Retinal pigment epithelial cell (primary cell): ENCODE results near the gene SCARB1.

Source experiments
- DNase-seq: peaks from one replicate; pipeline ENCODE4 v3.0.0-alpha.2; 2010; ENCODE audit warnings: low read depth
- H3K4me3 ChIP-seq: 2 replicates; pipeline ENCODE4 v1.5.1; 2011; ENCODE audit warnings: mild to moderate bottlenecking, low read length, control low read depth, moderate library complexity
- TF ChIP-seq, protein P1 (sequence below): conservative IDR thresholded peaks from 2 replicates; pipeline ENCODE4 v1.5.1; 2011; ENCODE audit warnings: low read depth, low read length, control low read depth, inconsistent platforms

SCARB1 gene

DNA sequence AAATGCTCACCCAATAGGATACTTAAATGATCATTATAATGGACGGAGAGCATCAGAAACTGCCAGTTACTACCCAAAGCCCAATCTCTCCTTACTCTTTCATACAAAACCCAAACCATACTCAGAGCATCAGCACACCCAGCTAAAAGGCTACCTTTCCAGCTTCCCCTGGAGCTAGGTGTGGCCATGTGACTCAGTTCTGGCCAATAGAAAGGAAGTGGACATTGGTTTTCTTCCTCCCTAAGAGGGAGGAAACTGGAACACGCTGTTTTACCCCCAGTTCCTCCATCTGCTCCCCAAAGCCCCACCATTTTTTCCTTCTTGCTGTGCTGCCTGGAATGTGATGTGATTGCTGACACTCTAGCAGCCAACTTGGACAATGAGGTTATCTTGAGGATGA is 50.7 kb downstream of the SCARB1 start:
- no peak overlapping the region for H3K4me3 ChIP-seq
- no peak for DNase-seq
- TF ChIP-seq, protein P1, sequence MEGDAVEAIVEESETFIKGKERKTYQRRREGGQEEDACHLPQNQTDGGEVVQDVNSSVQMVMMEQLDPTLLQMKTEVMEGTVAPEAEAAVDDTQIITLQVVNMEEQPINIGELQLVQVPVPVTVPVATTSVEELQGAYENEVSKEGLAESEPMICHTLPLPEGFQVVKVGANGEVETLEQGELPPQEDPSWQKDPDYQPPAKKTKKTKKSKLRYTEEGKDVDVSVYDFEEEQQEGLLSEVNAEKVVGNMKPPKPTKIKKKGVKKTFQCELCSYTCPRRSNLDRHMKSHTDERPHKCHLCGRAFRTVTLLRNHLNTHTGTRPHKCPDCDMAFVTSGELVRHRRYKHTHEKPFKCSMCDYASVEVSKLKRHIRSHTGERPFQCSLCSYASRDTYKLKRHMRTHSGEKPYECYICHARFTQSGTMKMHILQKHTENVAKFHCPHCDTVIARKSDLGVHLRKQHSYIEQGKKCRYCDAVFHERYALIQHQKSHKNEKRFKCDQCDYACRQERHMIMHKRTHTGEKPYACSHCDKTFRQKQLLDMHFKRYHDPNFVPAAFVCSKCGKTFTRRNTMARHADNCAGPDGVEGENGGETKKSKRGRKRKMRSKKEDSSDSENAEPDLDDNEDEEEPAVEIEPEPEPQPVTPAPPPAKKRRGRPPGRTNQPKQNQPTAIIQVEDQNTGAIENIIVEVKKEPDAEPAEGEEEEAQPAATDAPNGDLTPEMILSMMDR: no peak

DNA sequence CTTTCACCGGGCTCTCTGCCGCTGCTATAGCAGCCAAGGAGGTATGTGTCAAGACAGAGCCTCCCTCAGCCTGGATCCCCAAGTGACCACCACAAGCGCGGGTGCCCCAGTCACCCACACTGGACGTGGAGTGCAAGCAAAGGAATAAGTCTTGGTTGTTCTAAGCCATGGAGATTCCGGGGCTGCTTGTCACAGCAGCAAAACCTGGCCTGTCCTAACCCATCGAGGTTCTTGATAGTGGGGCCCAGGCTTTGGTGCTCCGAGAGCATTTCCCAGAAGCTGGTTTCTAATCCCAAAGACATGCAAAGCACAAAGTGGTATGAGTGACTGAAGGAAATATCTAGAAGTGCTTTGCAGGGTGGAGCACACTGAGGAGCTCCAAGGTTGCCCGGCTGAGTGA is 51.3 kb downstream of the SCARB1 start:
- no peak overlapping the region for H3K4me3 ChIP-seq
- DNase-seq: no peak
- TF ChIP-seq, protein P1: no peak

DNA sequence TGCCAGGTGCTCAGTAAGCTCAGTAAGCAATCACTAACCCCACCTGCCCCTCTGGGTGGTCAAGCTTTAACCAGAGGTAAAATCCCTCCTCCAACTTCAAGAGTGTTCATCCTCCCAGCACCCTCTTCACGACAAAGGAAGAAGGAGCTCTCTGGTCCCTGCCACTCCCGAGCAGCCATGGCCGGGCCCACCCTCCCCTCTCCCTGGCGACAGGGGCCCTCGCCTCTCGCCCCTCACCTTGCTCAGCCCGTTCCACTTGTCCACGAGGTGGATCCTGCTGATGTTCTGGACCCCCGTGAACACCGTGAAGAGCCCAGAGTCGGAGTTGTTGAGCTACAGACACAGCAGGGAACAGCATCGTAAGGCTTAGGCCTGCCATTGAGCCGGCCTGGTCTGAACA is 52.0 kb downstream of the SCARB1 start:
- TF ChIP-seq, protein P1: no peak
- no peak overlapping the region for H3K4me3 ChIP-seq
- no peak for DNase-seq

DNA sequence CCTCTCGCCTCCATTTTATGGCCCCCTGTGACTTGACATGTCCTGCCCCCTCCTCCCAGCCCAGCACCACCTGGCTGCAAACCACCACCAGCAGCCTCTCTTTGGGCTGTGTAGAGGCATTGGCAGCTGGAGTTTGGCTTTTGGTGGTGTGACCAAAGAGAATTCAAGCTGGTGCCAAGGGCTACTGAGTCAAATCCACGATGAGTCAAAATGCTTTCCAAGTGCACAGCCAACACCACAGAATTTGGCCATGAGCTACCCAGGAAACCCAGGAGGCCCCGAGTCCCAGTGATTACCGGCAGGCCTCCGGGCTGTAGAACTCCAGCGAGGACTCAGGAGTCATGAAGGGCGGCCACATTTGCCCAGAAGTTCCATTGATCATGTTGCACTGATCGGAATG is 53.8 kb downstream of the SCARB1 start:
- H3K4me3 ChIP-seq: no peak overlapping the region
- TF ChIP-seq, protein P1: no peak
- no peak for DNase-seq

DNA sequence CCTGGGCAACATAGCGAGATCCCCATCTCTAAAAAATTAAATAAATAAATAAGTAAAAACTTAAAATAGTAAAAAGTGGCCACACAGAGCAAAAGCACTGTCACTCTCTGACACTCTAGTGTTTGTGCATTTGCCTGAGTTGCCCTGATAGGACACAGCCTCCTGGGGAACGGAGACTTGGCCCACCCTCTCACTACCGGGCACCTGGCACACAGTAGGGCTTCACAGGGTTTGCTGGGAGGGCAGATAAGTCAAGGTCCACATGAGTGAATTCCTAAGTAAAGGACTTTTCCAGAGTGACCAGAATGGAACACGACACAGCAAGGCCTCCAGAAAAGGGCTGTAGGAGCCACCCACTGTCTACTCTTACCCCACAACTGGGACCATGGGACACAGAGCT is 54.3 kb downstream of the SCARB1 start:
- no peak for DNase-seq
- no peak overlapping the region for H3K4me3 ChIP-seq
- TF ChIP-seq, protein P1: no peak

DNA sequence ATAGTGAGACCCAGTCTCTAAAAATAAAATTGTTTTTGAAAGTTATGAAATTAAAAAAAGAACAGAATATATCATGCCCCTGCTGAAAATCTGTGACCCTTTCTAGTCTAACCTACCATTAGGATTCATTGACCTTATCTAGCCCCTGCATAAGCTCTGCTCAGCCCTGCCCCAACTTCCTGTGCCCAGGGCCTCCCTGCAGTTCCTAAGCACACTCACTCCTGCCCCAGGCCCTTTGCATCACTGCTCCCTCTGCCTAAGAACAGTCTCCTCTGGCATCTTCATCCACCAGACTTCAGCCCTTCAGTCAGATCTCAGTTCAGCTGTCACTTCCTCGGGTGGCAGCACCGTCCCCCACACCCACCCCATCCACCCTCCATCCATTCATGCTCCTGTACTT is 55.4 kb downstream of the SCARB1 start:
- no peak overlapping the region for H3K4me3 ChIP-seq
- no peak for DNase-seq
- TF ChIP-seq, protein P1: no peak

DNA sequence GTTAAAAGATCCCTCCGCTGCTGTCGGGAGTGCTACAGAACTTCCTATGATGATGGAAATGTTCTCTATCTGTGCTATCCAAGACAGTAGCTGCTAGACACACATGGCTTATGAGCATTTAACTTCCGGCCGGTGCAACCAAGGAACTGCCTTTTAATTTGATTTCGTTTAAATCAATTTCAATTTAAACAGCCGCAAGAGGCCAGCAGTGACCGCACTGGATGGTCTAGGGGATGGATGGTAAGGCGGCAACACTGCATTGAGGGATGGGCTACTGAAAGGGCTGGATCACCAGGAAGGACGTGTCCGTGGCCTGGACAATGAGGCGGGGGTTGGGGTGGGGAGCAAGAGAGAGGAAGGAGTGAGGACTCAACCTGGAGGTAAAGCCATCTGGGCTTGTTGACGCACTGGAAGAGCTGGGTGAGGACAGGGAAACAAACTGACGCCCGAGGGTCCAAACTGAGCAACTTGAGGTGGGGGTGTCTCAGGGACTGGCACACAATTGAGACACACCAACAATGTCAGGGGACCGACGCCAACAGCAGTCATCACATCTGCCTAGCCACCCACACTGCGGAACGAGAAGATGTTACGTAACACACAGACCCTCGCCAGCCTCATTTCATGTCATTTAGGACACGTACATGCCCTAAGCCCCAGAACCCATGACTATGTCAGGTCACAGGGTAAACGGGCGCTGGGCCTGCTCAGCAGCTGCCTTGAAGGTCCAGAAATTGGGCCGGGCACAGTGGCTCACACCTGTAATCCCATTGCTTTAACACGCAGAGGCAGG is 57.6 kb downstream of the SCARB1 start:
- DNase-seq: no peak
- no peak overlapping the region for H3K4me3 ChIP-seq

More for the DNA sequence above, 57.6 kb downstream of the SCARB1 start:
- TF ChIP-seq, protein P1: no peak
